Nephron (organoid): ENCODE data around the gene TNFAIP3.

ENCODE experiments used
- H3K27ac Mint-ChIP-seq, 3 experiments: 2 replicates each; pipeline ENCODE4 v1.8.0; 2020; ENCODE audit warnings: mixed read lengths in 3 of 3, mild to moderate bottlenecking in 2 of 3, moderate library complexity in 1 of 3
- H3K27me3 Mint-ChIP-seq: 2 replicates; pipeline ENCODE4 v1.8.0; 2021; ENCODE audit warnings: low read depth, mild to moderate bottlenecking, moderate library complexity, mixed read lengths
- H3K36me3 Mint-ChIP-seq: 2 replicates; pipeline ENCODE4 v1.8.0; 2020; ENCODE audit warnings: low read depth, mixed read lengths
- H3K4me1 Mint-ChIP-seq: 2 replicates; pipeline ENCODE4 v1.8.0; 2020; ENCODE audit warnings: mixed read lengths
- H3K4me3 Mint-ChIP-seq, 3 experiments: 2 replicates each; pipeline ENCODE4 v1.8.0; 2020; ENCODE audit warnings: mild to moderate bottlenecking in 3 of 3, mixed read lengths in 3 of 3, moderate library complexity in 2 of 3
- H3K9me3 Mint-ChIP-seq: 2 replicates; pipeline ENCODE4 v1.8.0; 2020; ENCODE audit warnings: mixed read lengths
- TF ChIP-seq, protein P1 (sequence below), 3 experiments: fragments of 200-600 bp; sonication (generic); IDR thresholded peaks; one replicate each; pipeline ENCODE4 v1.5.0; 2021; ENCODE audit warnings: antibody characterized with exemption in 3 of 3; ENCODE audit not compliant: unreplicated experiment in 3 of 3

The TNFAIP3 gene

DNA sequence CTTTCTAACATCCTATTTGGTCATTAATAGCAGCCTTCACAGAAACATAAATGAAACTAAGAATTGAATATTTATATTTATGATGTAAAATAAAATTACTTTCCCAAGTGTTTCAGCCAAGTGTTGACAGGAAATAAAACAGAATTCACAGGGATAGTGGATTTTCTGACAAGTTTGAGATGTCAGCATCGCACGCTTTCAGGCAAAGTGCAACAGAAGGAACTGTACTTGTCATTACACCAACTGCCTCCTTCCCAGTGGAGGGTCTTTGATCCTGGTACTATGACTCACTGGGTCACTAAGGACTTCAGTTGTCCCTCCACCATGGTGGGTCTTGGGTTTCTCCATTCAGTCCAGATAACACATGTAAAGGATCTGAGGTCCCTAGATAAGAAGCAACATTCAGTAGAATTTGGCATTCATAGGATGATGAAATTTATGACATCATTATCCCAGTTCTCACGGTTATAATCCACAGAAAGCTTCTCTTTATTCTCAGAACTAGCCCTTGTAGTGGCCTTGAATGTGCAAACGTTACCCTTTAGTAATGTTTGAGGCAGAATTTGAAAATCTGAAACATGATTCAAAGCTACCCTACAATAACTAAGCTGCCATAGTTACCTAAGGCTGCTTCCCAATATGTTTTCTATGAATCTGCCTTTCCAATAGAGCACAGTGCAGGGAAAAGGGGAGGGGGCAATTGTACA, 3.8 kb upstream of the TNFAIP3 start:
- Mint-ChIP-seq H3K4me3 (no peak overlapping the region), H3K9me3 (no peaks in the 10 kb centered on the region), H3K36me3 (no peaks in the 10 kb centered on the region), H3K4me1 (peaks cover 28% of the 10 kb centered on the region), H3K27ac (peak overlapping the region; percentile 51 to 80 (median 53)), H3K27me3 (peaks cover 9% of the 10 kb centered on the region)
- TF ChIP-seq, protein P1, sequence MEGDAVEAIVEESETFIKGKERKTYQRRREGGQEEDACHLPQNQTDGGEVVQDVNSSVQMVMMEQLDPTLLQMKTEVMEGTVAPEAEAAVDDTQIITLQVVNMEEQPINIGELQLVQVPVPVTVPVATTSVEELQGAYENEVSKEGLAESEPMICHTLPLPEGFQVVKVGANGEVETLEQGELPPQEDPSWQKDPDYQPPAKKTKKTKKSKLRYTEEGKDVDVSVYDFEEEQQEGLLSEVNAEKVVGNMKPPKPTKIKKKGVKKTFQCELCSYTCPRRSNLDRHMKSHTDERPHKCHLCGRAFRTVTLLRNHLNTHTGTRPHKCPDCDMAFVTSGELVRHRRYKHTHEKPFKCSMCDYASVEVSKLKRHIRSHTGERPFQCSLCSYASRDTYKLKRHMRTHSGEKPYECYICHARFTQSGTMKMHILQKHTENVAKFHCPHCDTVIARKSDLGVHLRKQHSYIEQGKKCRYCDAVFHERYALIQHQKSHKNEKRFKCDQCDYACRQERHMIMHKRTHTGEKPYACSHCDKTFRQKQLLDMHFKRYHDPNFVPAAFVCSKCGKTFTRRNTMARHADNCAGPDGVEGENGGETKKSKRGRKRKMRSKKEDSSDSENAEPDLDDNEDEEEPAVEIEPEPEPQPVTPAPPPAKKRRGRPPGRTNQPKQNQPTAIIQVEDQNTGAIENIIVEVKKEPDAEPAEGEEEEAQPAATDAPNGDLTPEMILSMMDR (IDR thresholded peaks at IDR 0.05; ENCODE audit: unreplicated experiment in 3 of 3) = no peak

DNA sequence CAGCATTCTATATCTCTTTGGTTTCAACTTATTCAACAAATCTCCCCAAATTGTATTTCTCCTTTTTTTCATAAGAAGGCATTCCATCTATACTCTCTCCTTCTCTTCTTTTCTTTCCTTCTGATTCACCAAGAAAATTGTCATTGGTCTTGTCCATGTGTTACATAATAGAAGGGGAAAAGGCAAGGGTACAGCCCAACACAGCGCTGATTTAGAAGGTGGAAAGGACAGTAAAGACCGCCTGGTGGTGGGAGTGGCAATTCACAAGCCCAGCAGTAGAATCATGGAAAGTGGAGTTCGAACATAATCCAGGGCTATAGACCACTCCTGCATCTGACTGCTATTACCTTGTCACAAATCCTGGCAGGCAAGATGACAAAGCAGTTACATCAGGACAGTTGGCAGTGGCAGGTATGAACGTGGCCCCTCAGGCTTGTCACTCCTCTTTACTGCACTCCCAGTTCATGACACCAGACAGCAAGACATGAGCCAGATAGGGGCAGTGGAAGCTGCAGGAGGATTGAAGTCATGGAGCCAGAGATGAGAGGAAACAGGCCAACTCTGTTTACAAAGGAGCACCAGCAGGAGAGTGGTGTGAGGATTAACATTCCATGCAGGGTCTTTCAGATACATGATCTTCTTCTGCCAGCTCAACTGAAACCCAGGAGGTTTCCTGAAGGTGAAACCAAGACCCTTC, 2.1 kb upstream of the TNFAIP3 start:
- H3K27ac Mint-ChIP-seq = no peak overlapping the region
- H3K4me1 Mint-ChIP-seq = peaks cover 43% of the 10 kb centered on the region
- H3K27me3 Mint-ChIP-seq = peaks cover 19% of the 10 kb centered on the region
- TF ChIP-seq, protein P1 (IDR thresholded peaks at IDR 0.05; ENCODE audit: unreplicated experiment in 3 of 3) = no peak
- no peaks in the 10 kb centered on the region for H3K9me3 Mint-ChIP-seq
- H3K36me3 Mint-ChIP-seq = no peaks in the 10 kb centered on the region
- peak overlapping the region; percentile 20 to 96 (median 91) for H3K4me3 Mint-ChIP-seq

DNA sequence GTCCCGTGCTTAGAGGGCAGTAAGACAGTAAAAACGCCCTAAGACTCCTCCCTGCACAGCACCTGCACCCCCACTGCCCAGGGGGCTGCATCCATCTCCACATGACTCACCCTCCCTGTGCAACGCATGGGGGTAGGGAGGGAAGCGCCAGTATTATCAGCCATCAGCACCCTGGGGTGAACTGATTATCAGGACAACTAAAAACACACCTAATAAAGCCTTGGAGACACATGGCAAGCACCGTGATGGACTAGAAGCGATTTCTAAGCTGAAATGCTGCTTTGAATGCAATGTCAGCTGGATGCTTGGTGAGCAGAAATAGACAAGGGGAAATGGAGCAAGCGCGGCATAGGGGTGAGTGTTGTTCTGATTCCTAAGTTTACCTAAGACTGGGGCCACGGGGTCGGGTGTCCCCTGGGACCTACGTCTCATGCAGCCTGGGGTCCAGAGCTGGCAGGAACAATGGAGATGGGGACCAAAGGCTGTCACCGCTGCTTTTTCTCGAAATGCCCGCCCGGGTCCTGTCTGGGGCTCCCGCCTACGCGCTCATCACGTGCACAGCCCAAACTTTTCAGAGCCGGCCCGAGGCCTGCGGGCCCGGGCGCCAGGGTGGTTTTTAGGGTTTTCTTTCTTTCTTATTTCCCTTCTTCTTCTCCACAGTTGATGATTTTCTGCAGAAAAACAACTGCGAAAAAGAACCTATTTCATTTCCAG, 702 bp upstream of the TNFAIP3 start:
- Mint-ChIP-seq H3K27me3 (peaks cover 23% of the 10 kb centered on the region), H3K9me3 (no peaks in the 10 kb centered on the region)
- TF ChIP-seq, protein P1 (IDR thresholded peaks at IDR 0.05; ENCODE audit: unreplicated experiment in 3 of 3) = no peak

DNA sequence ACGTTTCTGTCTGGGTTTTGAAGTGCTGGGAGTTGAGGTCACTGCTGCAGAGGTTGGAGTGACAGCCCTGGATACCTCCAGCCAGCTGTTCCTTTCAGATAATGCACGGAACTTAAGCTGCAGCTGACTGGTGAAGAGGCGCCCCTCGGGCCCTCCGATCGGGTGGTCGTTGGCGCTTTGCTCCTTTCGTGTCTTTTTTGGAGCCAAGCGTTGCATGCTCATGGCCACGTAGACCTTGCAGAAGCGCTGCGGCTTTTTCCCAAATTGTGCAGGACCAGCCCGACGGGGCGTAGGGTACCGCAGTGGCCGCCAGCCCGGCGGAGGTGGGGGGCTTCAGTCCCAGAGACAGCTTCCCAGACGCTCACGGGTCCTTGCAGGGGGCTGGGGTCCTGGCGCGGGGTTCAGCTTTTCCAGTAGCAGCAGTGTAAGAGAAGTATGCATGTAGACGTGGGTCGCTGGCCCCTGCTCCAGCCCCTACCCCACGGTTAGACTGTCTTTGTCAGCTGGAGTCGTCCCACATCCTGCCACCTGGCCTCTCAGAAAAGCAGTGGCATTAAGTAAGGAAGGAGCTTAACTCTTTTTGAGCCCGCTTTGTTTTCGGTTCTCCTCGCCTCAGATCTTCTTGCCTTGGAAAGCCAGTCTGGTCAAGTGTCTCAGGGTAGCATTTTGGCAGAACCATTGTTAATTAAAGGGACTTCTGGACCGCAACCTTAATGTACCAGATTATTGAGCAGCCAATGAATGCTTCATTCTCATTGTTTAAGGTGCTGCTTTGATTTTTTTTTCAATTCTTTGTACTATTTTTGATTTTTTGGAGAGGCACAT, 838 bp downstream of the TNFAIP3 start:
- Mint-ChIP-seq H3K4me3 (peak overlapping the region; percentile 88 to 98 (median 96)), H3K27me3 (peaks cover 23% of the 10 kb centered on the region), H3K9me3 (no peaks in the 10 kb centered on the region), H3K27ac (peak overlapping the region; percentile 78 to 92 (median 91)), H3K4me1 (peaks cover 50% of the 10 kb centered on the region), H3K36me3 (peaks cover 14% of the 10 kb centered on the region)
- TF ChIP-seq, protein P1 (IDR thresholded peaks at IDR 0.05; ENCODE audit: unreplicated experiment in 3 of 3) = no peak

More for the DNA sequence above, 702 bp upstream of the TNFAIP3 start:
- Mint-ChIP-seq H3K4me1 (peaks cover 48% of the 10 kb centered on the region), H3K4me3 (peak overlapping the region; percentile 88 to 96 (median 91)), H3K27ac (peak overlapping the region; percentile 67 to 92 (median 78)), H3K36me3 (peaks cover 5% of the 10 kb centered on the region)

DNA sequence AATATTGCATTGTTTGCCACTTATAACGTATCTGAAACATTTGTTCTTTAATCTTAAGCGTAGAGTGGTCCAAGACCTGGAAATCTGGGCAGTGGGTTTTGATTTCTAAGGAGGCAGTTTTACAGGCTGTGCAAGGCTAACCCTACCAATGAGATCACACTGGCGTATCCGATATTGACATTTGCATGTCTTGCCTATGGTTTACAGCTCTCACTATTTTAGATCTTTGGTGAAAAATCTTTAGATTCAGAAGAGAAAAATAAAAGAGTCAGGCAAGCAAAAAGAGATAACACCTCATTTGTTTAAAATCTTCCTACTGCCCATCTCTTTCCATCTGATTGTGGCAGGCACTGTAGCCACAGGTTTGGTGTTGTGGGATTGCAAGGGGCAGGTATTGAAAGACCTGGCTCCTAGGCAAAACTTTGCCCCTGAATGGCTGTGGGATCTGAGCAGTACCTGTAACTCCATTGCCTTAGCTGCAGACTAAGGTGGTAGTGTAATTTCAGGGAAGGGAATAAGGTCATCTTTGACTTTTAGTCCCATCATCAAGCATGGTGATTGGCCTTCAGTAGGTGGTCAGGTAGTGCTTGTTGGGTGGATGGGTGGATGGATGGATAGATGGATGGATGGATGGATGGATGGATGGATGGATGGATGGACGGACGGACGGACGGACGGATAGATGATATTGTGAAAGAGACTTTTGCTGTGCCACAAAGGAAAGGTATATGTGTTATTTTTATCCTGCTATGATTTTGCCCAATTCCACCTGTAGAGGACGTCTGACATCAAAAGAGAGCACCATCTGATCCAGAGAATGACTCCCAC, 1.9 kb downstream of the TNFAIP3 start:
- Mint-ChIP-seq H3K4me1 (peaks cover 56% of the 10 kb centered on the region), H3K27ac (no peak overlapping the region)

More for the DNA sequence above, 1.9 kb downstream of the TNFAIP3 start:
- Mint-ChIP-seq H3K4me3 (peak overlapping the region; percentile 88 to 98 (median 96)), H3K9me3 (no peaks in the 10 kb centered on the region), H3K27me3 (peaks cover 23% of the 10 kb centered on the region), H3K36me3 (peaks cover 22% of the 10 kb centered on the region)
- TF ChIP-seq, protein P1 (IDR thresholded peaks at IDR 0.05; ENCODE audit: unreplicated experiment in 3 of 3) = no peak
